Activated gamma-delta T cell treated with Interleukin-2 at 50 U/mL for 16 hours (primary cell): ENCODE data around the gene NSG2.
"Not testable (repeated sequence)": the region's sequence is repeated elsewhere in the genome, so short reads cannot be mapped to it uniquely, and the experiment has no call there.

Experiments used
- DNase-seq: peaks from one replicate; pipeline ENCODE4 v3.0.0-alpha.2; 2020

The NSG2 gene

GRCh38 chr5:174045470-174046025 lies at the start of gene NSG2:
TSS of gene NSG2 (plus strand) at chr5:174045706. CDS start at chr5:174046756, 1,050 bp downstream.
- no peak for DNase-seq

GRCh38 chr5:173997331-173997730 lies 48.2 kb upstream of the NSG2 start:
- DNase-seq, result no peak

DNA sequence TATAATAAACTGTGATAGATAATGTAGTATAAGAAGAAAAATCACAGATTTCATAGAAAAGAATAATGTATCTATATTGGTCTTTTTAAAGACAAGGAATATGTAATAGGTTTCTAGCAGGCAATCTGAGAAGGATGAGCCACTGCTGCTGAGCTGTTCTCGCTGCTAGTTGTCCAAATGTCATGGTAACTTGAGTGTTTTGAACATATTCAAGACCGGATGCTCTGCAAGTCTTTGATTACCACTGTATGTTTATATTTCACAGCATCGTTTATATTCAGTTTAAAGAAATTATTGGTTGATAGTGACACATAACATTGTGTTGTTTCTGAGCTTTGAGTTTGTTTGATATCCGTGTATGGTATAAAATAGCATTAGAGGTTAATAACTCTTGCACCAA lies 47.0 kb upstream of the NSG2 start:
- DNase-seq, result no peak

DNA sequence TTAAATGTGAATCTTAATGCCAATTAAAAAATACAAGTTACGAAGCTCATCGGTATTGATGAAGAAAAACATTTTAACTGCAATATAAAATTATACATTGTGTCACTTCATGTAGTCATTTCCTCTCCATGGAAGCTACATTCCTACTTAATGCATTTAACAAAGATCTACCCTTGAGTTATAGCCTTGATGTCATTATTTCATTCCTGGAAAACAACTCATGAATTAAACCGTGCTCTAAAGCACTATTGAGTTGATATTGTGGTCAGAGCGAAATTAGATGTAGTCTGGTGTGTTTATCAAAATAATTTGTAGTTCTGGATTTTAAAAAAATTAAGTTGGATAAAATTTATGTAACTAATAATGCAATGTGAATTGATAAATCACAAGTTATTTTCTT lies 45.4 kb upstream of the NSG2 start:
- DNase-seq, result no peak

GRCh38 chr5:174003795-174004194 lies 41.7 kb upstream of the NSG2 start:
- DNase-seq, result no peak

- DNase-seq, result no peak
Measured at GRCh38 chr5:174008922-174009321, 36.6 kb upstream of the NSG2 start.

- no peak for DNase-seq
Measured at GRCh38 chr5:174010365-174010764, 35.1 kb upstream of the NSG2 start.

DNA sequence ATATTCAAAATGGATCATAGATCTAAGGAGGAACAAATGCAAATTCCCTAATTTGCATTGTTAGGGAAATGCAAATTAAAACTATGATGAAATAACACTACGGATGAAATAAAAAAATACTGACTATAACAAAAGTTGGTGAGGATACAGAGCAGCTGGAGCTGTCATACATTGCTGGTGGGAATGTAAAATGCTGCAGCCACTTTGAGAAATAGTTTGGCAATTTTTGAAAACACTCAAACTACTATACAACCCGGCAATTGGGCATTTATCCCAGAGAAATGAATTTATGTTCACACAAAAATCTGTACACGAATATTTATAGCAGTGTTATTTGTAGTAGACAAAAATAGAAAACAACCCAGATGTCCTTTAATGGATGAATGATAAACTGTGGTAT lies 34.1 kb upstream of the NSG2 start:
- DNase-seq, result no peak

- not testable (repeated sequence) for DNase-seq
Measured at GRCh38 chr5:174020069-174020927, 25.2 kb upstream of the NSG2 start.

GRCh38 chr5:174020928-174021304 lies 24.6 kb upstream of the NSG2 start:
- no peak for DNase-seq

DNA sequence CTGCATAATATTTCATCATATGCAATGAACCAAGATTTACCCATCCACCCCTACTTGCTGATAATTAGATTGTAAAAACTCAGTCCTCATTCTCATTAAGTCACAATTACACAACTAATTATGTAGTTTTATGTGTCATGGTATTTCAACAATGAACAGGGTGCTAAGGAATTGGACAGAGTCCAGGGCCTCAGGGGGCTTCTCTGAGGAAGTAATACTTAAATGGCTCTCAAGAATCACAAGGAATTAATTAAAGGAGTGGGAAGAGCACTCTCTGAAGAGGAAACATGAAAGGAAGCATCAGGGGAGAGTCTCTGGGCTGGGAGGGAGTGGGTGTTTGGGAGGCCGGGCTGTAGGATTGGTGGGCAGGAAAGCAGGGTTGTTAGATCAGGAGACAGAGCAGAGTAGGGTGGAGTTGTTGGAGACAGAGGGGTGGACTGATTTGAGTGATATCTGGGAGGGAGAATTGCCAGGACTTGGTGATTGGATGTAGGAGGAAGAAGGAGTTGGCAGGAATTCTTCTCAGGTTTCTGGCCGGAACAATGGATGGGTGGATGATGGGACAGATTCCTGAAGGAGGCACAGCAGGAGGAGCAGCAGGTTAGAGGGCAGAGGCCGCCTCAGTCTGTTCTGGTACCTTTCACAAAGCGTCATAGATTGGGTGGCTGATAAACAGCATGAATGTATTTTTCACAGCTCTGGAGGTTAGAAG lies 23.0 kb upstream of the NSG2 start:
- no peak for DNase-seq

DNA sequence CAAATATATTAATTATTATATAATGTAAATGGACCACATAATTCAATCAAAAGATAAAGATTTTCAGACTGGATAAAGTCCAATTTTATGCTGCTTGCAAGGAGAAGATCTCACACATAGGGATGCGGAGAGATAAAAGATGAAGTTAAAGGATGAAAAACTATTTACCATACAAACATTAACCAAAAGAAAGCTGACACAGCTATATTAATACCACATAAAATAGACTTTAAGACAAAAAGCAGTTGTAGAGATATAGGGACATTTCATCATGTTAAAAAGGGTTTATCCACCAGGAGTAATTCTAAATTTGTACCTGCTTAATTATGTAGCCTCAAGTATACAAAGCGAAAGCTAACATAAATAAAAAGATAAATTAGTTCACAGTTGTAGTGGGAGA lies 15.2 kb upstream of the NSG2 start:
- DNase-seq, result no peak

DNA sequence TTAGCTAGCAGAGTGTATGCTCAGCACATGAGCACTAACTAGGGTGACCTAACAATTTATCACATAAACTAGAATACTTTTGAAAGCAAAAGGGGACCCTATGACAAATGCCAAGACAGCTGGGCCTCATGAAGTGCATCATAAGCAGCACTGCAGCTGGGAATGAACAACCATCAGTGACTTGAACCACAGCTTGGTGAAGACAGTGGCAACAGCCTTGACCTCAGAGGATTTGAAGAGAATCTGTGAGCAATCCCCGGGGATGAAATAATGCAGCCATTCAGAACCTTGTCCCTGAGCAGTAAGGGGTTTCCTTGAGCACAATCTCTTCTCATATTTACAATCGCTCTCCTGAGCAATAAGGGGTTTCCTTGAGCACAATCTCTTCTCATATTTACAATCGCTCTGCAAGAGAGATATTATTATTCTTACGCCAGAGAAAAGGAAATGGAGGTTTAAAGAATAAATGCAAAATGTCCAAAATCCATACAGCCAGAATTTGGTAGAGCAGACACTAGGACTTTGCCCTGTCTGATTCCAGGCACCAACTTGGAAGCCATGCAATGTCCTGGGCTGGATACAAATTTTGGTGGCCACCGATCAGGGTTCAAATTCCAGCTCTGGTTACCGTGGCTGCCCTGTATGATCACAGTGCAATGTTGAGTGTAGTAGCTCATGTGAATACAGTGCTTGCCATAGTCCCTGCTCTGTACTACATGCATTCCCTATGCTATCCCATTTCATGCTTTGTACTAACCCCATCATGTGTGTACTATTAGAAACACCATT lies 846 bp upstream of the NSG2 start:
- no peak for DNase-seq

DNA sequence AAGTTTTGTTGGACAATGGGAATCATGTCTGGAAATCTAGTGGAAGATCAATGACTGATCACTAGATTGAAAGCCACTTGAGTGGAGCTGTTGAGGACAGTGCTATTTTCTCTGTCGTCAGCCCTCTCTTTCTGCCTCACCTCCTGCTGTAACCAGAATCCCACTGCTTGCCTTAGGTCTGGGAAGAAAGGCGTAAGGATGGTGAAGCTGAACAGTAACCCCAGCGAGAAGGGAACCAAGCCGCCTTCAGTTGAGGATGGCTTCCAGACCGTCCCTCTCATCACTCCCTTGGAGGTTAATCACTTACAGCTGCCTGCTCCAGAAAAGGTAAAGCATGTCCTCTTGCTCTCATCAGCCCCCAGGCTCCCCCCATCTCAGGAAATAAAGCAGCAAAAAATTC lies 1.1 kb downstream of the NSG2 start:
- no peak for DNase-seq

- no peak for DNase-seq
Measured at GRCh38 chr5:174047472-174048099, 2.1 kb downstream of the NSG2 start.

DNA sequence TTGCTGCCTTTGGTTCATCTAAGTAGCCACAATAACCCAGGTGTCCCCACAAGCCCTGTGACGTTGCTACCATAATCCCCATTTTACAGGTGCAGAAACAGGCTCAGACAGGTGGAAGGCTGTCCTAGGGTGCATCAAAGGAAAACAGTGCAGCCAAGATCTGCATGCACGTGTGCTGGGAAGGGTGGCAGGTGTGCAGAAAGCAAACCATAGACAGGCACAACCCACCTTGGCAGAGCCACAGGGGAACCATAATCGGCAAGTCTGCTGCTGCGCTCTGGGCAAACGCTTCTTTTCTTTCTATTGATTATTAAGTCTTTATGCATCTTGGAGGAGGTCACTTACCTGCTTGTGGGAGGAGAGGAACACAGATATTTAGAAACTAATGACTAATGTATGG lies 7.1 kb downstream of the NSG2 start:
- no peak for DNase-seq

DNA sequence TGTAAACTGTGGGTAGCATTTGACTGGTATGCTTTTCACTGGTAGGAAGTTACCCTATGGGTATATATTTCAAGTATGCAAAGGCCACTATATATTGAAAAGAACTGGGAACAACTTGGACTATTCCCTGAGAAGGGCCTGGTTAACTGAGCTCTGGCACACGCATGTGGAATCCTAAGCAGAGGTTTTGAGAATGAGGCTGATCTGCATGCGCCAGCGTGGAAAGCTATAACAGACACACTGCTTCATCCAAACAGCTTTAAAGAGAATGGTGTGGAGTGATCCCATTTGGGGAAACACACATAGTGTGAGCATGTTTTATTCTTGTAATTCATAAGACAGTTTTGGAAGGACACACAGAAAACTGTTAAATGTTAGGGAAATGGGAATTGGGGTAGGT lies 8.4 kb downstream of the NSG2 start:
- DNase-seq, result no peak

DNA sequence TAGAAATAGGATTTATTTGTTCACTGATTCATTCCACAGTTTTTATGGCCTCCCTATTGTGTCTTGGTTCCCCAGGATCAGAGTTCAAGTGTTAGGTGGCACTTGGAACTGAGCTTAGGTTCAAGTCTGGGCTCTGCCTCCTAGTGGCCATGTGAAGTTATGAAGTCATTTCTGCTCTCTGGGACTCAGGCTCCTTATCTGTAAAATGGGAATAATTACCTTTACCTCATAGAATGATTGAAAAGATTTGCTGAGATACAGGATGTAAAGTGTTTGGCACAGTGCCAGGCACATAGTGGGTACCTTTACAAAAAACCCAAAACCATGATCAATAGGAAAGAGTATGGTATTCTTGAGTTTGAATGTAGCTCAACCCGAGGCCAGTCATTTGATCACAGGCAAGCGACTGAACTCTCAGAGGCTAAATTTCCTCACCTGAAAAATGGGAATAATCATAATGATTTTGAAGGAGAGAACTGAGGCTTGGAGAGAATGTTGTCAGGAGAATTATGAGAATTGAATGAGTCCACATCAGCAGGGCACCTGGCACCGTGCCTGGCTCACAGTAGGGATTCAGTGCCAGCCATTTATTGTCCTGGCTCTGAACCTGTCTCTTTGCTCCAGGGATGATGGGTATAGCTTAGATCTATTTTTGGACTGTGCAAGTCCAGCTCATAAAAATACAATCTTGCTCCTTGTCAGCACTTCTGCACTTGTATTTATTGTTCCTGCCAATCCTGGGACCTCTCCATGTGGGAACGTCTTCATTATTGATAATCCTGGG lies 10.8 kb downstream of the NSG2 start:
- no peak for DNase-seq

- DNase-seq, result no peak
Measured at GRCh38 chr5:174057206-174057605, 11.7 kb downstream of the NSG2 start.

- no peak for DNase-seq
Measured at GRCh38 chr5:174058433-174059122, 13.1 kb downstream of the NSG2 start.

DNA sequence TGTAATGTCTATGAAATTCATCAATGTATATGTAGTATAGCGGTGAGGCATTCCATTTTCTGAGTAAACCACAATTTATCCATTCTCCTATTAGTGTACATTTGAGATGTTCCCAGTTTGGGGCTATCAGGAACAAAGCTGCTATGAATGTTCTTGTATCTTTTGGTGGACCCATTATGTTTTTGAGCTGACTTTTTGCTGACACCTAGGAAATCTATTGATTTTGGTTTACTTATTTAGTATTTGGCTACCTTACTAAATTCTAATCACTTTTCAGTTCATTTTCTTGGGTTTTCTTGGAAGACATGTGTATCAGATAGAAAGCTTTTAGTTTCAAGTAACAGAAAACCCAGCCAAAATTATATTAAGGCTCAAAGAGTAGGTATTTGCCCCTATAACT lies 13.7 kb downstream of the NSG2 start:
- DNase-seq, result no peak
